Caco-2 (cell line): ENCODE measurements around the gene PLXNB2. TPM values are rescaled to one million over a fixed set of nuclear protein-coding genes. Genes with fewer than 3 reads are reported as not detected.

Experiments used
- BruUV-seq: library from RNA; stranded (reverse); fragments of 400-500 nt; replicated peaks from 2 replicates; lab custom pipeline; 2021; lab: Mats Ljungman, UMichigan
- CTCF ChIA-PET: fragments of 300-600 bp; sonication (Branson Sonifier 250); formaldehyde crosslinking; loops from one replicate; lab custom pipeline; 2022; ENCODE audit warnings: antibody characterized with exemption; lab: Charles Lee
- POLR2A ChIA-PET: fragments of 300-600 bp; sonication (Branson Sonifier 250); formaldehyde crosslinking; loops from one replicate; lab custom pipeline; 2022; ENCODE audit warnings: antibody characterized with exemption; lab: Charles Lee
- DNase-seq, 2 experiments: peaks; one replicate each; pipeline versions ENCODE4 v3.0.0 to v3.0.0-alpha.2; 2020 to 2022
- H3K27me3 ChIP-seq: replicated peaks from 2 replicates; pipeline ENCODE4 v1.6.0; 2011; ENCODE audit warnings: low read length; ENCODE audit not compliant: control insufficient read depth, insufficient read depth
- H3K36me3 ChIP-seq: 2 replicates; pipeline ENCODE4 v1.5.1; 2011; ENCODE audit warnings: low read length; ENCODE audit not compliant: control insufficient read depth, insufficient read depth
- H3K4me1 ChIP-seq: fragments of 250-450 bp; sonication (Bioruptor Pico); 2 replicates; pipeline ENCODE4 v1.5.1; 2020; ENCODE audit warnings: mild to moderate bottlenecking
- H3K4me3 ChIP-seq: 2 replicates; pipeline ENCODE4 v1.5.1; 2011; ENCODE audit warnings: low read depth, mild to moderate bottlenecking, control low read depth, low read length
- H3K9me3 ChIP-seq: fragments of 250-450 bp; sonication (Bioruptor Pico); 2 replicates; pipeline ENCODE4 v1.5.1; 2020; ENCODE audit warnings: mild to moderate bottlenecking, moderate library complexity
- H3K27ac Mint-ChIP-seq: one replicate; pipeline ENCODE4 v1.8.0; 2022; ENCODE audit warnings: mixed read lengths; ENCODE audit not compliant: unreplicated experiment
- H3K27me3 Mint-ChIP-seq: one replicate; pipeline ENCODE4 v1.8.0; 2022; ENCODE audit warnings: mixed read lengths; ENCODE audit not compliant: insufficient read depth, unreplicated experiment
- H3K36me3 Mint-ChIP-seq: one replicate; pipeline ENCODE4 v1.8.0; 2022; ENCODE audit warnings: mild to moderate bottlenecking, mixed read lengths; ENCODE audit not compliant: insufficient read depth, unreplicated experiment
- H3K4me1 Mint-ChIP-seq: one replicate; pipeline ENCODE4 v1.8.0; 2022; ENCODE audit warnings: low read depth, mixed read lengths; ENCODE audit not compliant: unreplicated experiment
- H3K4me3 Mint-ChIP-seq: one replicate; pipeline ENCODE4 v1.8.0; 2022; ENCODE audit warnings: mild to moderate bottlenecking, moderate library complexity, mixed read lengths; ENCODE audit not compliant: unreplicated experiment
- H3K9me3 Mint-ChIP-seq: one replicate; pipeline ENCODE4 v1.8.0; 2022; ENCODE audit warnings: mixed read lengths; ENCODE audit not compliant: unreplicated experiment
- CTCF ChIP-seq, 2 experiments: fragments of 200-600 bp in 1 of 2; IDR thresholded peaks; 1 replicate in 1 of 2; 2 replicates in 1 of 2; pipeline versions ENCODE4 v1.5.1 to v1.8.0; 2011 to 2022; ENCODE audit warnings: antibody characterized with exemption in 1 of 2, control low read depth in 1 of 2, inconsistent platforms in 1 of 2, low read depth in 1 of 2, low read length in 1 of 2, mild to moderate bottlenecking in 1 of 2, moderate library complexity in 1 of 2; ENCODE audit not compliant: insufficient read depth in 1 of 2, severe bottlenecking in 1 of 2, unreplicated experiment in 1 of 2
- intact Hi-C: fragments of 100-400 bp; cut with micrococcal nuclease; formaldehyde crosslinking; loops from one replicate; pipeline ENCODE4 v1.10.0; 2022; ENCODE audit not compliant: unreplicated experiment
- total RNA-seq: library from RNA; stranded (reverse); gene quantifications from 2 replicates; pipeline ENCODE4 v1.2.3, GENCODE V29; 2022

Gene PLXNB2
- total RNA-seq, 1 experiment from 2014 or later, result 260 TPM

- Mint-ChIP-seq H3K4me1 (no peaks in the 10 kb centered on the region), H3K9me3 (no peaks in the 10 kb centered on the region), H3K4me3 (no peak overlapping the region), H3K36me3 (no peaks in the 10 kb centered on the region), H3K27ac (no peak overlapping the region), H3K27me3 (no peaks in the 10 kb centered on the region)
- Histone ChIP-seq H3K4me3 (no peak overlapping the region), H3K4me1 (no peaks in the 10 kb centered on the region), H3K36me3 (no peaks in the 10 kb centered on the region), H3K9me3 (no peaks in the 10 kb centered on the region), H3K27me3 (no peaks in the 10 kb centered on the region)
- DNase-seq, result no peak
- TF ChIP-seq CTCF (IDR thresholded peaks at IDR 0.05; ENCODE audit: insufficient read depth in 1 of 2, low read depth in 1 of 2, low read length in 1 of 2, severe bottlenecking in 1 of 2, unreplicated experiment in 1 of 2), result no peak
- POLR2A ChIA-PET, result no interaction called here
- CTCF ChIA-PET, result no interaction called here
- intact Hi-C loops, result no loop called here
- no TSS peak for BruUV-seq
Measured at GRCh38 chr22:50318698-50319411, 11.4 kb upstream of the PLXNB2 start.

DNA sequence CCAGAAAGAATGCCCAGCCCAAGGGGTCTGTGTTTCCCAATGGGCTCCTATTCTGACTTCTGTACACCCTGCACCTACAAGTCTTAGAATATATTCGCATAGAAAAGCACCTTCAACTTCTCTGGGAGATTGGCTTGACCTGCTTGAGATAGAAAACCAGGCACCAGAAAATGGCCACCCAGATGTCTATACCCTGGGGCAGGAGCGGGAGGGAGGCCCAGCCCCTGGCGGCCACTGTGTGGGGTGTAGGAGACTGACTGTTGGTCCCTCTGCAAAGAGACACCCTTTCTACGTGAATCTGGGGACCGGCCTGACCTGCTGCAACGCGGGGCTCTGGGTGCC is 10.9 kb upstream of the PLXNB2 start:
- no peaks in the 10 kb centered on the region for H3K36me3 ChIP-seq
- ChIA-PET POLR2A (no interaction called here), CTCF (interaction anchor here (1.0 kb wide), 1 partner anchor 18 kb away, joined by 3 read pairs; no protein-coding TSS in a partner anchor)

GRCh38 chr22:50317674-50318073 is 10.2 kb upstream of the PLXNB2 start:
- Histone ChIP-seq H3K9me3 (no peaks in the 10 kb centered on the region), H3K36me3 (no peaks in the 10 kb centered on the region), H3K4me3 (no peak overlapping the region), H3K27me3 (no peaks in the 10 kb centered on the region), H3K4me1 (no peaks in the 10 kb centered on the region)
- CTCF ChIA-PET, result interaction anchor here (1.0 kb wide), 1 partner anchor 17 kb away, joined by 3 read pairs; no protein-coding TSS in a partner anchor
- Mint-ChIP-seq H3K9me3 (no peaks in the 10 kb centered on the region), H3K27ac (no peak overlapping the region), H3K4me3 (no peak overlapping the region), H3K27me3 (no peaks in the 10 kb centered on the region), H3K4me1 (no peaks in the 10 kb centered on the region), H3K36me3 (no peaks in the 10 kb centered on the region)
- DNase-seq, result no peak
- POLR2A ChIA-PET, result no interaction called here
- BruUV-seq, result no TSS peak
- TF ChIP-seq CTCF (IDR thresholded peaks at IDR 0.05; ENCODE audit: insufficient read depth in 1 of 2, low read depth in 1 of 2, low read length in 1 of 2, severe bottlenecking in 1 of 2, unreplicated experiment in 1 of 2), result no peak
- intact Hi-C loops, result no loop called here

More for the DNA sequence above, 10.9 kb upstream of the PLXNB2 start:
- no peaks in the 10 kb centered on the region for H3K4me1 ChIP-seq
- no peaks in the 10 kb centered on the region for H3K9me3 Mint-ChIP-seq
- no peak overlapping the region for H3K27ac Mint-ChIP-seq
- BruUV-seq, result no TSS peak
- H3K4me3 ChIP-seq, result no peak overlapping the region
- H3K4me1 Mint-ChIP-seq, result no peaks in the 10 kb centered on the region
- no peaks in the 10 kb centered on the region for H3K27me3 Mint-ChIP-seq
- H3K36me3 Mint-ChIP-seq, result no peaks in the 10 kb centered on the region
- no peak for DNase-seq
- no peak for TF ChIP-seq CTCF (IDR thresholded peaks at IDR 0.05; ENCODE audit: insufficient read depth in 1 of 2, low read depth in 1 of 2, low read length in 1 of 2, severe bottlenecking in 1 of 2, unreplicated experiment in 1 of 2)
- no peaks in the 10 kb centered on the region for H3K9me3 ChIP-seq
- no peaks in the 10 kb centered on the region for H3K27me3 ChIP-seq
- no peak overlapping the region for H3K4me3 Mint-ChIP-seq
- intact Hi-C loops, result no loop called here
